Activated CD8-positive, alpha-beta memory T cell treated with anti-CD3 and anti-CD28 coated beads, Interleukin-2, amount 10 ng/mL, durations not matched to agents 7 days and 5 days (primary cell): ENCODE data around the gene EBI3. TPM values are rescaled to one million over a fixed set of nuclear protein-coding genes. Genes with fewer than 3 reads are reported as not detected.
"Not testable (repeated sequence)": the region's sequence is repeated elsewhere in the genome, so short reads cannot be mapped to it uniquely, and the experiment has no call there.

Source experiments
- ATAC-seq: fragments of 150-1000 bp; cut with Tn5 transposase; one replicate; pipeline ENCODE4 v1.10.0; 2021; ENCODE audit warnings: moderate library complexity
- CTCF ChIA-PET: fragments of 350-600 bp; sonication (Branson Sonifier 250); formaldehyde crosslinking; loops from one replicate; lab custom pipeline; 2021; ENCODE audit warnings: antibody characterized with exemption; lab: Charles Lee
- DNase-seq: peaks from one replicate; pipeline ENCODE4 v3.0.0-alpha.2; 2020
- H3K27ac Mint-ChIP-seq: one replicate; pipeline ENCODE4 v1.8.0; 2021; ENCODE audit warnings: mild to moderate bottlenecking, mixed read lengths
- H3K27me3 Mint-ChIP-seq: one replicate; pipeline ENCODE4 v1.8.0; 2021; ENCODE audit warnings: mixed read lengths
- H3K36me3 Mint-ChIP-seq: one replicate; pipeline ENCODE4 v1.8.0; 2021; ENCODE audit warnings: mild to moderate bottlenecking, mixed read lengths
- H3K4me1 Mint-ChIP-seq: one replicate; pipeline ENCODE4 v1.8.0; 2021; ENCODE audit warnings: mixed read lengths
- H3K4me3 Mint-ChIP-seq: one replicate; pipeline ENCODE4 v1.8.0; 2021; ENCODE audit warnings: mild to moderate bottlenecking, moderate library complexity, mixed read lengths
- H3K9me3 Mint-ChIP-seq: one replicate; pipeline ENCODE4 v1.8.0; 2022; ENCODE audit warnings: low read depth, mixed read lengths
- total RNA-seq, 2 experiments: library from RNA; stranded (reverse); gene quantifications; one replicate each; pipeline ENCODE4 v1.2.3, GENCODE V29; 2021

EBI3 gene
- total RNA-seq, 2 experiments from 2014 or later: 2.6 to 14.7 TPM

DNA sequence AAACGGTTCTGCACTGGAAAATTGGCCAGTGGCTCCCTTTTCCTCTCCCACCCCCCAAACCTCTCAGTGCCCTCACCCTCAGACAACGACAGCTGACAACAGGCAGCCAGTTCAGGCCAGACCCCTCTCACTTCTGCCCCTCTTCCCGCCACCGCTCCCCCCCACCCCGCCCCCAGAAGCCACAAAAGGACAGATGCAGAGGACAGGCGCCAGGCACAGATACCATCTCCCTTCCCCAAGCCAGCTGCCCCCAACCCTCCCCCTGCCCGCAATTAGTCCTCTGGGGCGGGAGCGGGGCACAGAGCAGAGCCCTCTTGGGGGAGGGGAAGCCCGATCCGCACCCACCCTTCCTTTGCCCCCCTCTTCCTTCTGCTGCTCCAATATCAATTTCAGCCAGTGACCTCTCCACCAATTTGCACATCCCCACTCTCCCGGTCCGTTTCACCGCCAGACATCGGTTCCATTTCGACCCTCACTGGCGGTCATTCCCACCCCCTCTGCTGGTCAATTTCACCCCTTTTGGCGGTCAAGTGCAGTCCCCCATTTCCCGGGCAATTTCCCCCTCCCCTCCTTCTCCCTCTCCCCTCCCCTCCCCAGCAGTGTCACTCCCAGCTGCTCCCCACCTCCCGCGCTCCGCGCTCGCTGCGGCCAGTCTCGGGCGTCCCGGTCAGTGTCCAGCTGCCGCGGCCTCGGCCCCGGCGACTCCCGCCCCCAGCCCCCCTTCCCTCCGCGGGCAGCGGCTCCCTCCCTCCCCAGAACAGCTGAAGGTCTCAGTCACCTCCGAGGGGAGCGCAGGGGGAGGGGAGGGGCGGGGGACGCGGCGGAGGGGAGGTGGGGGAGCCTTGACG is 49.3 kb downstream of the EBI3 start, which contains the start of gene SHD:
TSS of gene SHD (plus strand) at position 848 of the 848 bp plus-strand sequence. CDS start 798 bp downstream, outside the sequence.
- peaks cover 35% of the 10 kb centered on the region for H3K27me3 Mint-ChIP-seq
- CTCF ChIA-PET: interaction anchor here (1.1 to 1.8 kb wide), 3 partner anchors 11 to 12 kb away, joined by 4 to 10 read pairs (median 4); no protein-coding TSS in a partner anchor
- no peak within 1 kb of the TSS for H3K4me3 Mint-ChIP-seq
- H3K36me3 Mint-ChIP-seq: no peaks in the 10 kb centered on the region
- no peak within 1 kb of the TSS for H3K27ac Mint-ChIP-seq
- H3K4me1 Mint-ChIP-seq: peaks cover 4% of the 10 kb centered on the region
- DNase-seq: no peak
- no peak for ATAC-seq
- H3K9me3 Mint-ChIP-seq: no peaks in the 10 kb centered on the region

DNA sequence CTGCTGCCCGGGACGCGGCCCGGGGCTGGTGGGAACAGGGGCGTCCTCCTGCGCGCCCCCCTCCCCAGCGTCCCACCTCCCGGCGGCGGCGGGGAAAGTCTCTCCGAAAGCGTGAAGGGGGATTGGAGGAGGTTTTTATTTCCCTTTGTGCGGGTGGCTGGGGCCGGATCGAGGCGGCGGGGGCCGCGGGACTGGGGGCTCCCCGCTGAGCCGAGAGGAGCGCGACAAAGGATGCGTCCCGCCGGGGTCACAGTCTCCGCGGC is 49.9 kb downstream of the EBI3 start:
- DNase-seq (no peak), ATAC-seq (no peak)
- Mint-ChIP-seq H3K27me3 (peaks cover 35% of the 10 kb centered on the region), H3K36me3 (no peaks in the 10 kb centered on the region), H3K4me1 (peaks cover 4% of the 10 kb centered on the region), H3K4me3 (no peak overlapping the region), H3K9me3 (no peaks in the 10 kb centered on the region), H3K27ac (no peak overlapping the region)
- CTCF ChIA-PET: interaction anchor here (1.8 kb wide), 1 partner anchor 12 kb away, joined by 10 read pairs; no protein-coding TSS in a partner anchor

DNA sequence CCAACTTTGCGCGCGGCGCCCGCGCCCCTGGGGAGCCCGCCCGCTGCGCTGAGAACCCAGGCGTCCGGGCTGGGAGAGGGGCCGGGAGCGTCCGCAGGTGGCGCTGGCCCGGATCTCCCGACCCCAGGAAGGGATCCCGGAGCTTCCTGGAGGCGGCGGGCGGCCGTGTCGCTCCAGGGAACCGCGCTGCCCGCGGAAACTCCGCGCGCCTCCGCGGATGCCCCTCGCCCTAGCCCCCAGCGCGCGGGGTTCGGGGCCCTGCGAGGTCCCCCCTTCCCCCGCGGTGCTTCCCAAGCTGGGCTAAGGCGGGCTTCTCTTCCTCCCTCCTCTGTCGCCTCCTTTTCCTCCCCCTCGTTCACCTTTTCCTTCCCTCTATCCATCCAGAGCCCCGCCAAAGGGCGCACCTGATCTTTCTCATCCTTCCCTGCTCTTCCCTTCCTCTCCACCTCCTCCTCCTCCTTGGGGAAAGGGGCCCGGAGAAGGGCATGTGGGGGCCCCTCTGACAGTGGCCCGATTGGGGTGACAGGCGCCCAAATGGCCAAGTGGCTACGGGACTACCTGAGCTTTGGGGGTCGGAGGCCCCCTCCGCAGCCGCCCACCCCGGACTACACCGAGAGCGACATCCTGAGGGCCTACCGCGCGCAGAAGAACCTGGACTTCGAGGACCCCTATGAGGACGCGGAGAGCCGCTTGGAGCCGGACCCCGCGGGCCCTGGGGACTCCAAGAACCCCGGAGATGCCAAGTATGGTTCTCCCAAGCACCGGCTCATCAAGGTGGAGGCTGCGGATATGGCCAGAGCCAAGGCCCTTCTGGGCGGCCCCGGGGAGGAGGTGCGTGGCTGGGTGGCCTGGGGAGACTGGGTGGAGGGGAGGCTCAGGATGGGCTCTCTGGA is 50.5 kb downstream of the EBI3 start:
- ATAC-seq (no peak), DNase-seq (no peak)
- H3K4me3 Mint-ChIP-seq: no peak overlapping the region
- H3K4me1 Mint-ChIP-seq: peaks cover 4% of the 10 kb centered on the region
- H3K9me3 Mint-ChIP-seq: no peaks in the 10 kb centered on the region
- no peak overlapping the region for H3K27ac Mint-ChIP-seq
- H3K36me3 Mint-ChIP-seq: no peaks in the 10 kb centered on the region
- CTCF ChIA-PET: interaction anchor here (1.8 kb wide), 1 partner anchor 12 kb away, joined by 10 read pairs; no protein-coding TSS in a partner anchor
- H3K27me3 Mint-ChIP-seq: peaks cover 35% of the 10 kb centered on the region

DNA sequence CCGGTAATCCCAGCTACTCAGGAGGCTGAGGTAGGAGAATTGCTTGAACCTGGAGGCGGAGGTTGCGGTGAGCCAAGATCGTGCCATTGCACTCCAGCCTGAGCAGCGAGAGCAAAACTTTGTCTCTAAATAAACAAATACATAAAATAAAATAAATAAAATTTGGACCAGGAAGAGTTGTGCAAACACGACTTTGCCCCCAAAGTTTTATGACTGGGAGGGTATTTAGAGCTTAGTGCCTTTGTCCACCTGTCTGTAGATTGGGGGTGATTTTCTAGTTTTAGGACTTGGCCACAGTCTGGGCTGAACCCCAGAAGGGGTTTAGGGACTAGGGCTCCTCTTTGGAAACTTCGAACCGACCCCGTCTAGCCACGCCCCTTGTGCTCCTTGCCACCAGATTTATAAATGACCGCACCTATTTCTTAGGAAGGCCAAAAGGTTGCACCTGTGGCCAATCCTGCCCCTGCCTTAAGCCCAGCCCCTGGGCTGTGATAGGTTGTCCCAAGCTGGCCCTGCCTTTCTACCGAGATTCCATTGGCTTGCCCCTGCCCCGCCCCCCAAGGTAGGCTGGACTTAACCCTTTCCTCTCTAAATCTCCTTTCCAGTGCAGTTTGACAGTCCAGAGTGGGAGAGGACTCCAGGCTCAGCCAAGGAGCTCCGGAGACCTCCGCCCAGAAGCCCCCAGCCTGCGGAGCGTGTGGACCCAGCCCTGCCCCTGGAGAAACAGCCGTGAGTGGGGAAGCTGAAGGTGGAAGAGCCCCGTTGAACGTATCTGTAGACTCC is 55.0 kb downstream of the EBI3 start:
- Mint-ChIP-seq H3K27ac (no peak overlapping the region), H3K4me3 (no peak overlapping the region), H3K36me3 (no peaks in the 10 kb centered on the region), H3K9me3 (no peaks in the 10 kb centered on the region), H3K4me1 (peaks cover 2% of the 10 kb centered on the region), H3K27me3 (peaks cover 21% of the 10 kb centered on the region)
- CTCF ChIA-PET: interaction anchor here (0.7 to 1.9 kb wide), 3 partner anchors 17 to 241 kb away, joined by 3 to 8 read pairs (median 6); no protein-coding TSS in a partner anchor
- no peak for DNase-seq
- no peak for ATAC-seq

DNA sequence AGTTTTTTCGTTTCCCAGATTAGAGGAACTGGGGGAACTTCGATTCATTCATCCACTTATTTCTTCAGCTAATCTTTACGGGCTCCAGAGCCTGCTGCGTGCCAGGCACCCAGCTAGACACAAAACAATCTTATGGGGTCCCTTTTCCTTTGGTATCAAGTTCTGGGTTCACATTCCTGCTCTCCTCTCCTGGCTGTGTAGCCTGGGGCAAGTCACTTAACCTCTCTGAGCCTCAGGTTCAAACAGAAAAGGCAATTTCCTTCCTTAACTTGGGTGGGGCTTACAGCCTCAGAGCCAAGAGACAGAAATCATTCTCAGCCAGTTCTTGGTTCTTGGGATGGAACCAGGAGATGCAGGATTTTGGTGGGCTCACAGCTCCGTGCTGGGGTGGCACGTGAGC is 55.7 kb downstream of the EBI3 start:
- Mint-ChIP-seq H3K27me3 (peaks cover 17% of the 10 kb centered on the region), H3K9me3 (no peaks in the 10 kb centered on the region), H3K4me1 (no peaks in the 10 kb centered on the region), H3K27ac (no peak overlapping the region), H3K4me3 (no peak overlapping the region), H3K36me3 (no peaks in the 10 kb centered on the region)
- CTCF ChIA-PET: interaction anchor here (0.7 to 1.9 kb wide), 2 partner anchors 18 to 240 kb away, joined by 3 to 8 read pairs; no protein-coding TSS in a partner anchor
- no peak for DNase-seq
- ATAC-seq: no peak

DNA sequence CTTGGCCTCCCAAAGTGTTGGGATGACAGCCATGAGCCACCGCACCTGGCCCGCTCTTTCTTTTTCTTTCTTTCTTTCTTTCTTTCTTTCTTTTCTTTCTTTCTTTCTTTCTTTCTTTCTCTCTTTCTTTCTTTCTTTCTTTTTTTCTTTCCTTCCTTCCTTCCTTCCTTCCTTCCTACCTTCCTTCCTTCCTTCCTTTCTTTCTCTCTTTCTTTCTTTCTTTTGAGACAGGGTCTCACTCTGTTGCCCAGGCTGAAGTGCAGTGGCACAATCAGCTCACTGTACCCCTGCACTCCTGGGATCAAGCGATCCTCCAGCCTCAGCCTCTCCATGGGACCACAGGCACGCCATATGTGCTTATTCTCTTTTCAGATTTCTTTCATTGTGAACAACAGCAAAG is 56.8 kb downstream of the EBI3 start:
- not testable (repeated sequence) for DNase-seq, H3K4me3 Mint-ChIP-seq, H3K27ac Mint-ChIP-seq, H3K36me3 Mint-ChIP-seq, H3K9me3 Mint-ChIP-seq, ATAC-seq, H3K4me1 Mint-ChIP-seq, H3K27me3 Mint-ChIP-seq
- CTCF ChIA-PET: interaction anchor here (0.6 kb wide), 1 partner anchor 137 kb away, joined by 4 read pairs; no protein-coding TSS in a partner anchor

Other genes starting within 250 kb of the EBI3 start
- gene EEF2, start 244.1 kb upstream of the EBI3 start, total RNA-seq: 1,000 to 10,000 TPM; 1,382 to 1,952 TPM
- 10 to 100 TPM; 34.0 to 39.4 TPM for gene PIAS4, start 221.8 kb upstream of the EBI3 start, total RNA-seq
- gene ZBTB7A, start 162.6 kb upstream of the EBI3 start, total RNA-seq: 10 to 100 TPM; 67.4 to 72.6 TPM
- 100 to 1,000 TPM; 201 to 238 TPM for gene MAP2K2, start 105.4 kb upstream of the EBI3 start, total RNA-seq
- gene CREB3L3, start 75.9 kb upstream of the EBI3 start, total RNA-seq: under 1 TPM in 1 of 2 experiments, not detected in 1; 0.75 TPM
- gene SIRT6, start 47.0 kb upstream of the EBI3 start, total RNA-seq: 10 to 100 TPM; 37.5 to 37.8 TPM
- 1 to 10 TPM in 1 of 2 experiments, under 1 TPM in 1; 0.82 to 1.4 TPM for gene ANKRD24, start 46.8 kb upstream of the EBI3 start, total RNA-seq
- gene YJU2, start 17.6 kb downstream of the EBI3 start, total RNA-seq: 10 to 100 TPM; 26.8 to 32.1 TPM
- gene SHD, start 49.7 kb downstream of the EBI3 start, total RNA-seq: not detected
- gene TMIGD2, start 72.9 kb downstream of the EBI3 start, total RNA-seq: 10 to 100 TPM; 29.8 to 40.7 TPM
- 10 to 100 TPM; 24.7 to 30.6 TPM for gene FSD1, start 75.1 kb downstream of the EBI3 start, total RNA-seq
- gene STAP2, start 109.3 kb downstream of the EBI3 start, total RNA-seq: 1 to 10 TPM; 8.8 to 9.6 TPM
- 10 to 100 TPM; 24.1 to 25.4 TPM for gene MPND, start 114.0 kb downstream of the EBI3 start, total RNA-seq
- gene SH3GL1, start 171.0 kb downstream of the EBI3 start, total RNA-seq: 10 to 100 TPM; 43.3 to 57.7 TPM
- gene CHAF1A, start 173.1 kb downstream of the EBI3 start, total RNA-seq: 100 to 1,000 TPM; 118 to 126 TPM
- gene UBXN6, start 228.3 kb downstream of the EBI3 start, total RNA-seq: 10 to 100 TPM; 41.0 to 45.8 TPM
- gene HDGFL2, start 242.8 kb downstream of the EBI3 start, total RNA-seq: 10 to 100 TPM; 57.8 to 60.2 TPM